A172 (cell line): ENCODE data around the gene N4BP3. TPM values are rescaled to one million over a fixed set of nuclear protein-coding genes. Genes with fewer than 3 reads are reported as not detected.
A peak's percentile ranks its signal among the peaks of the same experiment; 100 is the strongest.
"Not testable (repeated sequence)": the region's sequence is repeated elsewhere in the genome, so short reads cannot be mapped to it uniquely, and the experiment has no call there.

Experiments used
- DNase-seq: peaks from one replicate; pipeline ENCODE4 v3.0.0-alpha.2; 2015; ENCODE audit warnings: low spot score
- total RNA-seq: library from RNA; depleted of rRNA; stranded (reverse); fragments of >200 nt; shearing (Covaris generic); gene quantifications from 2 replicates; pipeline ENCODE4 v1.2.3, GENCODE V29; 2014

The N4BP3 gene
- total RNA-seq, 1 experiment from 2014 or later: 0.33 TPM

- DNase-seq: no peak
Measured at GRCh38 chr5:178121391-178122276, 8.3 kb downstream of the N4BP3 start.

DNA sequence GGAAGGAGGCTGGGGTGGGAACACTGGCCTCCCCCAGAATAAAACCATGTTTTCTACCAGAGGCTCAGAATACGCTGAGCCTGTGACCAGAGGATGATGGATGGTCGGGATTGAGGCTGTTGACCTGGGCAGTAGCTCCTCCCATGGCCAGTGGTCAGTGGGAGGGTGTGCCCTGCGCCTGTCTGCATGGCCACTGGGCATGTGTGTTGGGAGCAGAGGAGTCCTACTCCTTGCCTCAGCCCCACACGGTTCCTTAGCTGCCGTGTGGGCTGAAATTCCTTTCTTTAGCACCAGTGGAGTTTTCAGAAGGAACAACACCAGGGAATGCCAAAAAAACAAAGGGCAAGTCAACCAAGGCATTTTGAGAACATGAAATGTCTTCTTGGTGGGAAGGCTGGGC lies 9.0 kb downstream of the N4BP3 start:
- no peak for DNase-seq

- DNase-seq: no peak
Measured at GRCh38 chr5:178123094-178123965, 10.0 kb downstream of the N4BP3 start.

GRCh38 chr5:178123966-178124925 lies 10.9 kb downstream of the N4BP3 start:
- DNase-seq: no peak

- DNase-seq: no peak
Measured at GRCh38 chr5:178125253-178125906, 12.0 kb downstream of the N4BP3 start.

DNA sequence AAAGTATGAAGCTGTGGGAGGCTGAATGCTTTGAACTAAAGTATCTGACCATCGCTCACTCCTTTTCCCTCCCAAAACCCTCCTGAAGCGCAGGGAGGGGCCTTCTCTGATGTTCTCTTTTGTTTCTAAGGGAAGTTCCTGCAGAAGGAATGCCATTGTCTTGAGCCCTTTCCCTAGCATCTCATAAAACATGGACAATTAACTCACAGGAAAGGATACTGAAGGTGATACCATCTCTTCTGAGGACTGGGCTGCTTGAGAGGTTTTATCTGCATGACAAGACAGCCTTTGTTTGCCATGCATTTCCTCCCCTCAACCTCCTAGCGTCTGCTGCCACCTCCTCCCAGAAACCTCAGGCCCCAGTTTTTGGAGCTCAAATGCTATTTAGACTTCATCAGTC lies 13.2 kb downstream of the N4BP3 start:
- no peak for DNase-seq

DNA sequence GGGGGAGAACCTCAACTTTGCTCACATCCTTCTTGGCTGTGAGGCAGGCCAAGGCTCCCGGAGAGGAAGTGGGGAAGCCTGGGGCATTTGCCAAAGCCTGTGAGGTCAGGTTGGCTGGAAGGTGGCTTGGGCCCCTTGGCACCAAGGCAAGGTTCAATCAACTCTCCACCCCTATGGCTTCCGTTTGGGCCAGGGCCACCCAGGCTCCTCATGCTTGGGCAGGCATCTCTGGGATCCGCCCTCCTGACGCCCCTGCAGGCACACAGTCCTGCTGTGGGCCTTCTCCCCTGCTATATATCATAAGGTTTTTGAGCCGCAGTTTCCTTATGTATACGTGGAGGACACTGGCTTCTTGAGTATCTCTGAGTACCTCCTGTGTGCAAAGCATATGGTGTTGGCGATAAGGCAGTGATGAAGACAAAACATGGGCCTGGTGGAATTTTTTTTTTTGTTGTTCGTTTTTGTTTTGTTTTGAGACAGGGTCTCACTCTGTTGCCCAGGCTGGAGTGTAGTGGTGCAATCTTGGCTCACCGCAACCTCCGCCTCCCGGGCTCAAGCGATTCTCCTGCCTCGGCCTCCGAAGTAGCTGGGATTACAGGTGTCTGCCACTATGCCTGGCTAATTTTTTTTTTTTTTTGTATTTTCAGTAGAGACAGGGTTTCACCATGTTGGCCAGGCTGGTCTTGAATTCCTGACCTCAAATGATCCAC lies 14.1 kb downstream of the N4BP3 start:
- DNase-seq: not testable (repeated sequence)

GRCh38 chr5:178129296-178129695 lies 16.0 kb downstream of the N4BP3 start:
- DNase-seq: no peak

- DNase-seq: not testable (repeated sequence)
Measured at GRCh38 chr5:178130234-178130575, 16.9 kb downstream of the N4BP3 start.

- peak; percentile 50 for DNase-seq
Measured at GRCh38 chr5:178130576-178131445, 17.5 kb downstream of the N4BP3 start, which contains the start of gene RMND5B. Gene RMND5B (plus strand): TSS chr5:178131014. CDS start chr5:178138120, 7,106 bp downstream.

DNA sequence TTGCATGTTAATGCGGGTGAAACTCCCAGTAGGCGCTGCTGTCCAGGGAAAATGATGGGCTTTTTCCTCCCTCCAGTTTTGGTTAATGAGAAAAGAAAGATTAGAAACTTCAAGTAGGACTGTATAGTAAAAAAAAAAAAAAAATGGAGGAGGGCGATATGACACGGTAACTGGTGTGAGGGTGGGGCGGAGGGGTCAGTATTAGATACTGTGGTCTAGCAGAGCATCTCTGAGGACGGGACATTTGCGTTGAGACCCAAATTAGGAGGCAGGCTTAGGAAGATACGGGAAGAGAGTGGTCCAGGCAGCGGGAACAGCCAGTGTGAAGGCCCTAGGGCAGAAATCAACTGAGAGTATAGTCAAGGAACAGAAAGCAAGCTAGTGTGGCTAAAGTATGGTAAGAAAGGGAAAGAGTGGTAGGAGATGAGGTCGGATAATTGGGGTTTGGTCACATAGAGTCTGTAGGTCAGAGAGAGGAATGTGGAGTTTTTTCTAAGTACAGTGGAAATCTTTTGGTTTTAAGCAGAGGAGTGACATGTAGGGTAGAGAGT lies 18.2 kb downstream of the N4BP3 start:
- DNase-seq: no peak

GRCh38 chr5:178136990-178137389 lies 23.7 kb downstream of the N4BP3 start:
- no peak for DNase-seq

GRCh38 chr5:178137991-178138390 lies 24.7 kb downstream of the N4BP3 start:
- DNase-seq: no peak

GRCh38 chr5:178141550-178141949 lies 28.2 kb downstream of the N4BP3 start:
- no peak for DNase-seq

DNA sequence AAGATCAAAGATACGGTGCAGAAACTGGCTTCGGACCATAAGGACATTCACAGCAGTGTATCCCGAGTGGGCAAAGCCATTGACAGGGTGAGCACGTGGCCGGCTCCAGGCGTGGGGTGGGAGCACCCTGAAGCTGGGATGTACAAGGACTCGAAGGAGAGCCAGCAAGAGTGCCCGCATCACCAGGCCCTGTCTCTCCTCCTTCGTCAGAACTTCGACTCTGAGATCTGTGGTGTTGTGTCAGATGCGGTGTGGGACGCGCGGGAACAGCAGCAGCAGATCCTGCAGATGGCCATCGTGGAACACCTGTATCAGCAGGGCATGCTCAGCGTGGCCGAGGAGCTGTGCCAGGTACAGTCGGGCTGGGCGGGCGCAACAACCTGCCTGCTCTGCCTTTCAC lies 29.3 kb downstream of the N4BP3 start:
- DNase-seq: no peak

DNA sequence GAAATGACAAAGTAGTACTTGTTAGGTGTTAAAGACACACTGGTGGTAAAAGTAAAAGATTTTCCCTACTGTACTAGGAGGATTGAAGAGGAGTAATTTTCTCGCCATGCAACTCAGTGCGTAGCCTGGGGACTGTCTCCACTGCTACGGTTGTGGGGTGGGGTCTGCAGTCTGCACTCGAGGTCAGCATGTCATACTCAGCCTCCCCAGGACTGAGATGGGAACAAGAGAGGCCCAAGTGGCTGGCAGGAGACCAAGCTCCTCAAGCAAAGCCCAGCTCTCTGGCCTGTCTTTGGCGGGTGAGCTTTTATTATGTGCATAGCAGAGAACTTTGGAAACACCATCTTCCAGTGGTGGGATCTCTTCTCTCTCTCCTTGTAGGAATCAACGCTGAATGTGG lies 29.9 kb downstream of the N4BP3 start:
- no peak for DNase-seq

DNA sequence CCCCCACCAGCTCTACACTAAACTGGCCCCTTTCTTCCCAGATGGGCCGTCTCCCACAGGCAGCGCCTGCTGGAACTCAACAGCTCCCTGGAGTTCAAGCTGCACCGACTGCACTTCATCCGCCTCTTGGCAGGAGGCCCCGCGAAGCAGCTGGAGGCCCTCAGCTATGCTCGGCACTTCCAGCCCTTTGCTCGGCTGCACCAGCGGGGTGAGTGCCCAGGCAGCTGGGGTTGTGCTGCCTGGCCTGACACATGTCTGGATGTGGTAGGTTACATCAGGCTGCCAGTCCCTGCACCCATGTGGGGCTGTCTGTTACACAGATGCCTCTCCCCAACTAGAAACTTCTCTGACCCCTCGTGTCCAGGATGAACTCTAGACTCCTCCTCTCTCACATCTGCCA lies 30.6 kb downstream of the N4BP3 start:
- no peak for DNase-seq

- DNase-seq: peak; percentile 55
Measured at GRCh38 chr5:178145965-178146820, 32.9 kb downstream of the N4BP3 start.
